SH-SY5Y (cell line): ENCODE data around the gene ADARB2.

ENCODE experiments used
- GATA2 ChIP-seq: IDR thresholded peaks from 2 replicates; pipeline ENCODE4 v1.6.1; 2011; ENCODE audit warnings: mild to moderate bottlenecking, low read depth, low read length
- GATA3 ChIP-seq: IDR thresholded peaks from 2 replicates; pipeline ENCODE4 v1.6.1; 2011; ENCODE audit warnings: low read depth, mild to moderate bottlenecking, low read length, moderate library complexity

- no peak for TF ChIP-seq GATA2
- TF ChIP-seq GATA3: no peak
Observed at GRCh38 chr10:1548596-1548995, 188.7 kb downstream of the ADARB2 start.
